ENCODE measurements around the gene STAT5B.

Gene STAT5B

DNA sequence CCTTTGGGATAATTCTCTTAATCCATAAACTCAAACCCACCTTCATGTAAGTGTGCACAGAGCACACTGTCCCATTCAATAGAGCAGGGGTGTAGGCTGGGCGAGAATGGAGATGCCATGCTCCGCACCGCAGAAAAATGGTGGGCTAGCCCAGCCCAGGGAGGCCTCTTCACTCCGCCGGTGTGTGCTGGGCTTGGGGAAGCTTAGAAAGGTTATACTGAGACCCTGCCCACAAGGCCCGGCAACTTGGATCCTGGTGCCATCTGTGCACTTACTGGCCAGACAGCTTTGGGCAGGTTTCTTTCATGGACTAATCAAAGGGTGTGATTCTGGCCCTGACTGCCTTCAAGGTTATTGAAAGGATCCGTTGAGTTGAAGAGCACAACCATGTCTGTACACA is 8.4 kb upstream of the STAT5B start:
- DNase-seq, result no peak

DNA sequence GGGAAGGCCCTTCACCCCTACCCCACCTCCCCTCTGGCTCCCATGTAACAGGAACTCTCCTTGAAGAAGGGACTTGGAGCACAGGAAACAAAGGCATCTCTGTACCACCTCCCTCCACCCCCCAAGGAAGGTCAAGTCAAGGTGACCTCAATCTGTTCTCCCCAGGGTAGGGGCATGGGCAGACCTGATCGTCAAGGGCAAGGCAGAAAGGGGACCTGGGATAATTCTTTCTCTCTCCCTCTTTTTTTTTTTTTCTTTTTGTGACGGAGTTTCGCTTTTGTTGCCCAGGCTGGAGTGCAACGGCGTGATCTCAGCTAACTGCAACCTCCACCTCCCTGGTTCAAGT is 7.8 kb upstream of the STAT5B start:
- DNase-seq, result no peak

DNA sequence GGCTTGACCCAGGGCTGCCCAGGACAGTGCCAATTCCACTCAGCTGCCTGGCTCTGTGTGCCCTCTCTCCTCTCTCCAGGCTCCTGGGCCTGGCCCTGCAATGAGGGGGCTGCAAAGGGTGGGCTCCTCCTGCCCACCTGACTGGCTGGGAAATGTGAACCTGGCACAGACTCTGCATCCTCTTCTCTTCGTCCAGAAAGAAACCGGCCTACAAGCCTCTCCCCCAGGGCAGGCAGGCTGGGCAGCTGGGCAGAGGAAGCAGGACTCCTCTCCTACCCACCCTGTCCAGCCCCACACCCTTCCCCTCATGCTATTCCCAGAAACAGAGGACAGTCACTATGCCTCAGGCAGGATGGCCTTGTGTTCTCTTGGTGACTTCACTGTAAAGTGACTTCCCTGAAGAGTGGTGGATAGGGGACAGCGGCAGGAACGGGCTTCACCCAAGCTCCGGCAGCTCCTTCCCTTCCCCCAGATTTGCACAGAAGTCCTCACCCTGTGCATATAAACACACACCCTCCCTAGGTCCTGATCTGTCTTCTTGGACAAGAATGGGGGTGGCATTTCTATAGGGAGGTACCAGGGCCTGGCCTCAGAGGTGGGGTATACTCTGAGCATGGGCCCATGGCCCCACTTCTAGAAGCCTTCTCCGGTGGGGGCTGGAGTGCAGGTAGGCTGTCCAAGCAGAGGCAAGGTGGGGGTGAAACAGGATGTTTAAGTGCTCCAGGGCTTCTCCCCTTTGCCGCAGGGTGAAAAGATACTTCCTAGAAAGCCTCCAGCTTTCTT is 7.2 kb upstream of the STAT5B start:
- no peak for DNase-seq

DNA sequence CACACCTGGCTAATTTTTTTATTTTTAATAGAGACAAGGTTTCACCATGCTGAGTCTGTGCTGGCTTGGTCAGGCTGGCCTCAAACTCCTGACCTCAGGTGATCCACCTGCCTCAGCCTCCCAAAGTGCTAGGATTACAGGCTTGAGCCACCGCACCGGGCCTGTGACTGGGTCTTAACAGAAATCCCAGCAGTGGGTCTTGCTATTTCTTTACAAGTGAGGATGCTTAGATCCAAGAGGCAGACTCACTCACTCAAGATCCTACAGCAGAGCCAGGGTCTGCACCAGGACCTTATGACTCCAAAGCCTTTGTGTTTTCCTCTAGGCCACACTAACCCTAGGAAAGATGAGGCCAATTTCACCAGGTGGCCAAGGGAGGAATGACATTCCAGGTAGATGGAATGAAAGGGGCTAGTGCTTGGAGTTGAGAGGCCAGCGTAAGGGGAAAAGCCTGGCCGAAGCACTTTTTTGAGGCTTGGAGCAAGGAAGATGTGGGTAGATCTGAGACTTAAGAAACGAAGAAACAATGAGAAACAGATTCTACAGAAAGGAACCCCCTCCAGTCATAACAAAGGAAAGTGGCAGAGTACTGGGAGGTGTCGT is 6.4 kb upstream of the STAT5B start:
- no peak for DNase-seq

DNA sequence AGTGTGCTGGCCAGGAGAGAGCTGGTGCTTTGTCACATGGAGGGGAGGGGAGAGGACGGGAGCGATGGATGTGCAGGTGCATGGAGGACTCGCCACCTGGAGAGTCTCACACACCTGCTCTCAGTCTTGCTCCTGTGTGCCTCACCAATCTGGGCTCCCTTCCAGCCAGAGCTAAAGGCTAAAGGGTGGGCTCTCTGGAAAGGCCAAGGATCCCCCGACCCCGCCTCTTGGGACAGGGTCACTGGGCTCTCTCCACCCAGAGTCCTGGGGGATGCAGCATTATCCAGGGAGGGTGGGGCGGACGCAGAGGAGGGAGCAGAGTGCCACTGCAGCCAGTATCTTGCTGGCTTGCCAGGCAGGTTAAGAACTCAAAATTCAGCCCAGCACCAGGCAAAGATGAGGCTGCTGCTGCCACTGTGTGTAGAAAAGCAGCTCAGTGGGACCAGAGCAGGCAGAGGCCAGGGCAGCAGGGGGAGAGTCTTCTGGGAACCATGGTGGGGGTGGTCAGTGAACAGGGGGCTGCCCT is 5.4 kb upstream of the STAT5B start:
- DNase-seq, result no peak

DNA sequence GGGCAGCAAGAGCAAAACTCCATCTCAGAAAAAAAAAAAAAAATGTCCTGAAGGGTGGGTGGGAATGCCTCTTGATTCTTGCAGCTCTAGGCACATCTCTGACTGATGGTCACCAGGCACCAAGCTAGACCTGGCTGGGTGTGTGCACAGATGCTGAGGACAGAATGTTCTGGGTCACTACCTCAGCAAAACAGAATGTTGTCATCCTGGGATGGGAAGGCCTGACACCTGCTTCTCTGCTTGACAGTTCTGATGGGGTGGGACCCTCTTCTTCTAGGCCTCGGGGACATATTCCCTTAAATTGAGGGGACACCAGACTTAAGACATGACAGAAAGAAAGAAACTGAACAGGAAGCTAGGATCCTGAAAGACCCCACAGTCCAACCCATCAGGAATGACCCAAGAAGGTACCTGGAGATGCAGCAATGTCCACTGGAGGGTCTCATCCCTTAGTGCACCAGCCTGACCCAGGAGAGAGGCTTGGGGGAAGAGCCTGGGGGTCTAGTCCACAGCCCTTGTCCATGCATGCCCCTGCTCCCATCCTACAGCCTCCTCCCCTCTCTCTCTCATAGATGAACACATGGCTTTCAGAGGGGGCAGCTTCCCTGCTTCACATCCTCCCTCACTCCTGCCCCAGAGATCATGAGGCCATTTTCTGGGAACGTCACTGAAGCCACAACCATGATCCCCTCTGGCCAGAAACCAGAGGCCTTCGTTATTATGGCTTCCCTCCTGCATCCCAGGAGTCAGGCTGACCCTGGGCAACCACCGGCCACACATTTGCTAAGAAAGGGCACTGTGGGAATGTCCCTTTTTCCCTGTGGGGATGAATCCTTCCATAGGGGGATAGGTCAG is 3.8 kb upstream of the STAT5B start:
- DNase-seq, result no peak

DNA sequence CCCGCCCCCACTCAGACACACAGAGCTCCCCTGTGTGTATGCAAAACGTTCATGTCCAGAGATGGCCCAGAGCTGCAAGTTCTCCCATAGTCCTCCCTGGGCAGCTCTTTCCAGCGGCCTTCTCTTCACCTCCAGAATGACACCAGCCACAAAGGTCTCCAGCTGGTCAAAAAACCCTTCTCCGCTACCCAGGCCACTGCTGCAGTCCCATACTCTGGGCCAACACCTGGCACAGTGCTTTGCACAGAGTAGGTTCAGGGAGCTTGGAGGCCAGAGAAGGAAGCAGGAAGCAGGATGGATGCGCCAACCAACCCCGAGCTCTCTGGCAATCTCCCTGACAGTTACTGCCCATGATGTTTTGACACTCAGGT is 1.1 kb upstream of the STAT5B start:
- DNase-seq, result peak in 1 of 6 experiments; percentile 11

DNA sequence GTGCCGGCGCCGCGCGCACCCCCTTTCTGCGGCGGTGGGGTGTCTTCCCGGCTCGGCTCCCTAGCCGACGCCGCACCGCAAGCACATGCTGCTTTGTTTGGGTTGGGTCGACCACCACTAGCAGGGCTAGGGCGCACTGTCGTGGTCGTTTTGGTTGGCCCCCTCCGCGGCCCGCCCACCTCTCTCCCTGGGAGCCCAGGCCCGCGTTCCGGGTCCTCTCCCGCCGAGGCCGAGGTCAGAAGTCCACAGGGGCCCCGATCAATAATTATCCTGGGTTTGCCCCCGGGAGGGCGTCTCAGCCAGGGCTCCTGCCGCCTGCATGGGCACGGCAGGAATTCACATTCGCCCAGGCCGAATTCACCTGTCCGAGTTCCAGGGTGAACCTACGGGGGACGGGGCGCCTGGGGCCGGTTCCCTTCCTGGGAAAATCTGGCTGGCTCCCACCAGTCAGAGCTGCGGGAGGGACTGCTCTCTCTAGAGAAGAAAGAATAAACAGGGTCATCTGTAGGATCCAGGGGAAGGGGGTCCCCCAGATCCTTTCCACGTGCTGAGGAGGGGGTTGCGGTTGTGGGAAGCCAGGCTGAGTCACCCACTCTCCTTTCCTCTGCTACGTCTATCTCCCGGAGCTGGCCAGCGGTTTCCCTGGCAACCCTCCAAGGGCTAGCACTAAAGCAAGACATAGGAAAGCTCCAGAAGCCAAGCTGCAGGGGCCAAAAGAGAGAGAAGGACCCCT is 584 bp upstream of the STAT5B start:
- peak in 1 of 6 experiments; percentile 9 for DNase-seq

DNA sequence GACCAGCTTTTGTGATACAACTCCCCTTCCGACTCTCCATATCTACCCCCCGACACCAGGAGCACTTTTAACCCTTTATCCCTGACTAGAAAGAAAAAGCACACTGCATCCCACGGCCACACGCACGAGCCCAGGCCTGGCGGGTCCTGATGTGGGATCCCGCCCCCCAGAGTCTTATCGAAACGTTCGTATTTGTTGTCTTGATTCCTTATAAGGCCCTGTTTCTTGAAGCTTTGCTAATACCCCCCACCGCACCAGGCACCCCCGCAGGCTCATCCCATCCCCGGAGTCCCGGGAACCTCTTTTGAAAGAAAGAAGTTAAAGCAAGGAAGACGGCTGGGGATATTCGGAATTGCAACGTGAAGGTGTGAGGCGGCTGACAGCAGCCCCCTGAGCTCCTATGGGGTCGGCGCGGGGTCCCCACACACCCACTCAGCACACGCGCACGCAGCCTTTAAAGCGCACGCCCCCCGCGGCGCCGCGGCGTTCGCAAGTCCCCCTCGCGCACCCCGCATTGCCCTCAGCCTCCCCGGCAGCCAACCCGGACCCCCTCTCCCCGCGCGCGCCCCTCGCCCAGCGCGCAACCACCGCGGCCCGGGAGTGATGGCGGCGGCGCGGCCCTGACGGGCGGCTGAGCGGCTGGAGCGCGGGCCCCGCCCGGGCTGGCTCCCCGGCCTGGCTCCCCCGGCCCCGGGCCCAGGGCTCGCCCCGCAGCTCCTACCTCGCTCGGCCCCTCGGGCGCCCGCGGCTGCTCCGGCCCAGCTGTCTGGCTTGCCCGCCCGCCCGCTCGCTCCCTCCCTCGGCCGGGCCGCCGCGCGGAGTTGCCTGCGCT is 448 bp downstream of the STAT5B start:
- DNase-seq, result peak in 5 of 6 experiments; percentile 18 to 53 (median 45)

DNA sequence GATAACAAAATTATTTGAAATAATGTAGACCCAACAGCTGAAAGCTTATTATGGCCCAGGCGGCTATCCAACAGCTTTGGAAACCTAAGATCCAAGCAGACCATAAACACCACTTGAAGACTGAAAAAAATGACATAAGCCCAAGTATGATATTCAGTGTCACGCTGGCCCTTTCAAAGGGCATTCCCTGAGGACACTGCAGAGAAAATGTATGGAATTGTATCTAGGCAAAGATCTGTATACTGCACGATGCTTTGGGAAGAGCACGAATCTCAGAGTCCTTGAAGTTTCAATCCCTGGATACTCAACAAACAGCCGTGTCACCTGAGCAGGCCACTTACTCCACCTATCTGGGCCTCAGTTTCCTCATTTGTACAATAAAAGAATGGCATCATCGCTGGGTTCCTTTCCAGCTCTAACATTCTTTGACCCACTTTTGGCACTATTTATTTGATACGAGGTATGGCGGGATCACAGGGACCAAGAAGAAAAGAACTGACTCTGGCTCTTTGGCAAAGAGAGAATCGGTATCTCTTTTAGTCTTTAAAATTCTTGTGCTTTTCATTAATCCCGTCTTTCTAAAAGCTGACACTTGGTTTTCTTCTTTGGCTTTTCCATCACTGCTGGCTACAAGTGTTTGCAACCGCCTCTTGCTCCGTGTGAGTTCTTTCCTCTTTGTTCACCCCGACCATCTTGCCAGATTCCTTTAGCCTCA is 1.2 kb downstream of the STAT5B start:
- DNase-seq, result no peak

DNA sequence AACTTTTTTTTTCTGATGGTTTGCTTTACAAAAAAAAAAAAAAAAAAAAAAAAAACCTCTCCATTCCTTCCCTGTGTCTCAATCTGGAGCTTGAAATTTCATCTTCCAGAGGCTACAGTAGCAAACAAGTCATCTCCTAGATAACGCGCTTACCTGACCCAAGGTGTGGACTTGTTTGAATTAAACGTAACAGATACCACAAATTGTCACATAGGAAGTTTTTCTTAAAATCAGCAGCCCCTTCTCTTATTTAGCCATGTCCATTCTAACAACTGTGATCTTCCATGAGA is 2.0 kb downstream of the STAT5B start:
- no peak for DNase-seq

DNA sequence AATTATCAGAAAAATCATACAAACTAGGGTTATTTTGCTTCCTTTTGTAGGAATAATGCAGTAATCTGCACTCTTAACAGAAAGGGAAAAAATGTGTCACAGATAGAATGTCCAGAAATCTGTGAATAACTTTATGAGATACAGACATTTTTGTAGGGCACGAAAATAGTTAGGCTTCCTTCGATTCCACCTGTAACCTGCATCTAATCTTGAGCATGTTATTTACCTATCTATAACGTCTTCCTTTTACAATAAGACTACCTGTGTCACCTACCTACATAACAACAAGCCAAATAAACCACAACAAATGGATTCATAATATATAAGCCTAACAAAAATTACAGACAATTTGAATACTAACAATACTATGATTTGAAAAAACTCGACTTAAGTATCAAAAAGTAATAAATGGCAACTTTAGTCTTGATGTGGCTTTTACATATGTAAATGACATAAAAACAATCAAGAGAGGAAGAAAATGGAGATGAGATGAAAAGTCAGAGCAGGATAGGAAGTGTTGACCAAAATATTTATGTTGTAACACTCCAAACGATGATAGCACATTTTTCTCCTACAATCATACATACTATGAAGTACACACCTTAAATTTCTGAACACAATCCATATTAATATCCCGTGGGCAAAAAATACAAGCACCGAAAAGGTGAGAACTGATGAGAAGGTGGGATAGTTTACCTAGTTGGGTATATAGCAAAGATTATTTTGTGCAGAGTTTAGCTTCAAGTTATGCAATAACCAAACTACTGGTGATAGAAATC is 2.5 kb downstream of the STAT5B start:
- DNase-seq, result peak in 2 of 6 experiments; percentile 31 to 32

DNA sequence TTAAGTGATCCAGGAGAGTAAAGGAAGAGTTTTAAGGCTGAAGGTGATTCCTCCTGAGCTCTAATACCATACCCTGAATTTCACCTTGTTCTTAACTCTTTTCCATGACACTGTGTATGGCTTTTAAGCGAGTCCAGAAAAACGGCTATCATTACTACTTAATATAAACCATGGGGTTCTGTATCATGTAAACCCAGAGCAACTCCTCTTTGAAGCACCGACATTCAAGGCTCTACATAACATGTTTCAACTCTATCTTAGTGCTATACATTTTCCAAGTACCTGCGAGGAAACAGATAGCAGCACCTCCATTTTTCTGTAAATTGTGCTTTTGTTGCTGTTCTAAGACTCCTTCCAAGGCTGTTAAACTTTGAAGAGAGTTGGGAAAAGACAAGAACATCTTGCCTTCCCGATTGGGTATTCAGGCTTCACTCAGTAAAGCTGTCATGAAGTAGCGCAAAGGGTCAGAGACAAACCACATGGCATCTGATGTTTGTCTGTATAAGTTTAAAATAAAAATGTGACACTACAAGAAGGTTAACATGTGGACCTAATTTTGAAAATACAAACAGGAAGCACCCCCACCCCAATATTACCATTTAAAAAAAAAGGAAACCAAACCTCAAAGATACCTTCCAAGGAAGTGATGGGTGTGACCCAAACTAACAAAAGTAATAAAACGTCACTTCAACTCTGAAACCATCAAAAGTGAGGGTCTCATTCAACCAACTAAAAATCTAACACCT is 3.9 kb downstream of the STAT5B start:
- DNase-seq, result peak in 3 of 6 experiments; percentile 54 to 58 (median 56)

DNA sequence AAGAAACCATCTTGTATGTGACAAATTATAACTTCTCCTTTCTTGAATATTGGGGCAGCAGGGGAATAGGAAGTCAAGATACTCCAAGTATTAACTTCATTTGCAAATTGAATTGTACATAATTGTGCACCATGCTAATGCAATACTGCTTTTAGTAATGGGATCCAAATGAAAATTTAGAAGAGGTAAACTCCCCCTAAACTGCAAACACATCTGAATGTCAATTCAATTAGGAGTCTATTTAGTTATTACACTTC is 4.5 kb downstream of the STAT5B start:
- DNase-seq, result no peak

DNA sequence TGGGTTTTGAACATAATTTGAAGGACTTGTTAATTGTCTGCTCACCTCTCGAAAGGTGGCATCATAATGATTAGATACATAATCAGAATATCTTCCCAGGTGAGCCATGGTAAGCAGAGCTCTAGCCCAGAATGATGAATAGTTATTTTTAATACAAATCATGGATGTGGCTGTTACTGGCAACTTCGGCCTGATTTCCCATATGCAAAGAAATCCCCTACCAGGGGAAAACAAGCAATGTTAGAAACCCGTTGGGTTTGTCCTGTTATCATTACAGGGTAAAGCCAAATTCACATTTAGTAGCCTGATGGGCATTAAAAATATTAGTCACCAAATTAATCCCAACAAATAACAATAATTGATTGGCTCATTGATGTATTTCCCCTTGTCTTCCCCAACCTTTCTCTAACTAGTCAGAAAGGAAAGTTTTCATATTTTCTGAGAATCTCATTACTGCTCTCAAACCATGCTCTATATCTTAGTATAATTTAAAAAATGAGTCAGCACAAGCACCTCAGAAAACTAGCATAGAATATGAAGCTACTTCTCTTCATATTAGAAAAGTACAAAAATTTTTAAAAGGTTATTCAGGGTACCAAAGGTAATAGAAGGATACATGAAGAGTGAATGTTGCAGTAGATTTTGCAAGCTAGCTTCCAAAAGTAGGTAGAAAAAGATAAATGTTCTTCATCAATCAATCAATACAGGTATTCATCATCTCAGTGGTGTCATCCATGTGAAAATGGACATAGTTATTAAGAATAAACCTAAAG is 5.0 kb downstream of the STAT5B start:
- no peak for DNase-seq

DNA sequence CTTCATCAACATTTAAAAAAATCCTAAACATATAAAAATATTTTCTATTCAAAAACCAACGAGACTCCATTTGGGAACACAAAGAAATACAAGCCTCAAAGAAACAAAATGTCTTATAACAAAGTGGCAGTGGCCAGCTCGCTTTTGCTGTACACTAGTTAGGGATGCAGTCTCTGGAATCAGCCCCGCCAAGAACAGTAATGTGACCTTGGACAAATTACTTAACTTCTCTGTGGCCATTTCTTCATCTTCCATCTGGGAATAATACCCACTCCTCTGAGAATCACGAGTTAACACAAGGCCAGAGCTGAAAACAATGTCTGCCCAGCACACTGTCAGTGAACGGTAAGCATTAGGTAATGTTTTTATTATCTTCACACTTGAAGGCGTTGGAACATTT is 5.6 kb downstream of the STAT5B start:
- DNase-seq, result no peak

DNA sequence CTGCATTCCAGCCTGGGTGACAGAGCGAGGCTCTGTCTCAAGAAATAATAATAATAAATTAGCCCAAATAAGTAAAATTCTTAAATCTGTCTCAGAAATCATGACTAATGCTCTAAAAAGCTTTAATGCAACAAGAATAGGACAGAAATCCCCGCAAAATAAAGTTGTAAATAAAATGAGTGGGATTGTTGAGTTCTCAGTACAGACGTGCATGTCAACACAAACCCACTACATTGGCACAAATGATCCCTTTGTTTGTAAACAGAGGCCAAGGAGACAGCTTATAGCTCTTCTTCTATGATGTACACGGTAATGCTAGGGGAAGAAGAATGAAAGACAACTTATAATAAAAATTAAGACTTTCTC is 6.0 kb downstream of the STAT5B start:
- no peak for DNase-seq

DNA sequence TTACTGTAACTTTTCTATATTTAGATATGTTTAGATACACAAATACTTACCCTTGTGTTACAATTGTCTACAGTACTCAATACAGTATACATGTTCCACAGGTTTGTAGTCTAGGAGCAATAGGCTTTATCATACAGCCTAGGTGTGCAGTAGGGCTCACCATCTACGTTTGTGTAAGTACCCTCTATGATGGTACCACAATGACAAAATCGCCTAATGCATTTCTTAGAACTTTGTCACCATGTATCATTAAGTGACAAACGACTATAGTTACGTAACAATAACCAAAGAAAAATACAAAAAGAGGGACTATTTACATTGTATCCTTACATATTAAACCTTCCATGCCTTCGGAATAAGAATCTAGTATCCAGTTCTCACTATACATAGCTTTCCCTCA is 8.0 kb downstream of the STAT5B start:
- no peak for DNase-seq
